Islet precursor cell (in vitro differentiated cells): ENCODE results near the gene PHIP.
"Not testable (repeated sequence)": the region's sequence is repeated elsewhere in the genome, so short reads cannot be mapped to it uniquely, and the experiment has no call there.

ENCODE experiments used
- DNase-seq: peaks from one replicate; pipeline ENCODE4 v3.0.0-alpha.2; 2018

Gene PHIP

GRCh38 chr6:79078075-79078969 lies at the start of gene PHIP:
Gene PHIP (minus strand): TSS chr6:79078254. CDS start chr6:79078068, 186 bp downstream.
- DNase-seq: peak; percentile 95

DNA sequence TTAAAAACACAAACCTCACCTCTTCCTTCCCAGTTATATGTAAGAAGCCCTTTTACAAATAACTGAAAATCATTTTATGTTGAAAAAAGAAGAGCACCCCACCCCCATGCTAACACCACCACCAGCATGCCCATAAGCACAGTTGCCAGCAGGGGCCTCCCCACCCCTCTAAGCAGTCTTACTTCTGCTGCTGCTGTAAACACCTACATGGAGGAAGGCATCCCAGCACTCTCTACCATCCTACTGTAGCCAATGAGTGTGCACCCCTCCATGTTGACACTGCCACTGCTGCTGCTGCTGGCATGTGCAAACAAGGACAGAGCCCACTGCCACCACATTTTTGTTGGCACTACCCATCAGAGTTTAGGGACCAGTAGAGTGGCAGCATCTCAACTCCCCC lies 49.6 kb upstream of the PHIP start:
- no peak for DNase-seq

DNA sequence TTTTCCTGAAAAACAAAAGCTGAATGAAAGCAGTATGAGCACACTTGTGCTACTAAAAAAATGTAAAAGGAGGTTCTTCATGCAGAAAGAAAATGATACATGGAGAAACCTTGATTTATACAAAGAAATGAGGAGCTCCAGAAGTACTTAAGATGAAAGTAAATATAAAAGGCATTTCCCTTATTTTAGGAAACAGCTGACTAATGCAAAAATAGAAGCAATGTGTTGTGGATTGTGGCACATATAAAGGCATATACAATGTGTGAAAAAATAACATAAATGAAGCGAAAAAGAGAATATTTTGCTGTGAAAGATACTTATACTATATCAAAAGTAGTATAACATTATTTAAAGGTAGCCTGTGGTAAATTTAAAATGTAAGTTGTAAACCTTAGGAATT lies 41.2 kb upstream of the PHIP start:
- no peak for DNase-seq

GRCh38 chr6:79117752-79118151 lies 39.7 kb upstream of the PHIP start:
- DNase-seq: no peak

- DNase-seq: no peak
Measured at GRCh38 chr6:79115553-79116182, 37.6 kb upstream of the PHIP start.

GRCh38 chr6:79111549-79111948 lies 33.5 kb upstream of the PHIP start:
- DNase-seq: no peak

DNA sequence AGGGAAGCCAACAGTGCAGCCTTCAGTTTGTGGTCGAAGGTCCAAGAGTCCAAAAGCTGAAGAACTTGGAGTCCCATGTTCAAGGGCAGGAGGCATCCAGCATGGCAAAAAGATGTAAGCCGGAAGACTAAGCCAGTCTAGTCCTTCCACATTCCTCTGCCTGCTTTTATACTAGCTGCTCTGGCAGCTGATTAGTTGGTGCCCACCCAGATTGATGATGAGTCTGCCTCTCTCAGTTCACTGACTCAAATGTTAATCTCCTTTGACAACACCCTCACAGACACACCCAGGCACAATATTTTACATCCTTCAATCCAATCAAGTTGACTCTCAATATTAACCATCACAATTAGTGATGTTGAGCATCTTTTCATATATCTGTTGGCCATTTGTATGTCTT lies 23.1 kb upstream of the PHIP start:
- no peak for DNase-seq

GRCh38 chr6:79100304-79100703 lies 22.2 kb upstream of the PHIP start:
- no peak for DNase-seq

DNA sequence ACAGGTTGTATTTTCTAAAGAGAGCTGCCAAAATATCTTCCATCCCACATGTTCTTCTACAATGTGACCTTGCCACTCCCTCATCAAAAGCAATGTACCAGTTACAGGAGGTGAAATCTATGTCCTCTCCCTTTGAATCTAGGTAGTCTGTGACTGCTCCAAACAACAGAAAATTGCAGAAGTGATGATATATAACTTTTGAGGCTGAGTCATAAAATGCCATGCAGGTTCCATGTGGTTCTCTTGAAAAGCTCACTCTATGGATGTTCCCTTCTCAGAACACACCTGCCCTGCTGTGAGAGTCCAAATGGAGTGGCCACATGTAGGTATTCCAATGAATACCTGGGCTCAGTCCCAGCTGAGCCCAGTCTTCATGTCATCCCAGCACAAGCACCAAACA lies 16.9 kb upstream of the PHIP start:
- DNase-seq: no peak

- DNase-seq: not testable (repeated sequence)
Measured at GRCh38 chr6:79091801-79092200, 13.7 kb upstream of the PHIP start.

DNA sequence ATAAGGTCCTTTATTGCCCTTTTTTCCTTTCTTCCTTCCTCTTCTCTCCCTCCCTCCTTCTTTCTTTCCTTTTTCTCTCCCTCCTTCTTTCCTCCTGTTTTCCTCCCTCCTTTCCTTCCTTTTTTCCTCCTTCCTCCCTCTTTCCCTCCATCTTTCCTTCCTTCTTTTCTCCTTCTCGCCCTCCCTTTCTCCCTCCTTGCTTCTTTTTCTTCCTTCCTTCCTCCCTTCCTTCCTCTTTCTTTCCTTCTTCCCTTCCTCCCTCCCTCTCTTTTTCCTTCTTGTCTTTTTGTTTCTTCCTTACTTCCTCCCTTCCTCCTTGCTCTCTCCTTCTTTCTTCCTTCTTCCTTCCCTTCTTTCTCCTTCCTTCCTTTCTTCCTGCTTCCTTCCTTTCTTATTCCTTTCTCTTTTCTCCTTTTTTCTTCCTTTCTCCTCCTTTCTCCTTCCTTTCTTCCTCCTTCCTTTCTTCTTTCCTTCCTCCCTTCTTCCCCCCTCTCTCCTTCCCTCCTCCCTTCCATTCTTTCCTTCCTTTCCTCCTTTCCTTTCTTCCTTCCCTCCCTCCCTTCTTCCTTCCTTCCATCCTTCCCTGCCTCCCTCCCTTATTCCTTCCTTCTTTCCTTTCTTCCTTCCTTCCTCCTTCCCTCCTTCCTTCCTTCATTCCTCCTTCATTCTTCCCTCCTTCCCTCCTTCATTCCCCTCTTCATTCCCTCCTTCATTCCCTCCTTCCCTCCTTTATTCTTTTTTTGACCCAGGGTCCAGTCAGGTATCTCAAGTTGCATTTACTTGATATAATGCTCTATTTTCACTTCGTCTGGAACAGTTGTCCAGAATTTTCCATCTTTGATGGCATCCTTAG lies 11.7 kb upstream of the PHIP start:
- no peak for DNase-seq

- no peak for DNase-seq
Measured at GRCh38 chr6:79084693-79085092, 6.6 kb upstream of the PHIP start.

- no peak for DNase-seq
Measured at GRCh38 chr6:79082304-79082703, 4.2 kb upstream of the PHIP start.

DNA sequence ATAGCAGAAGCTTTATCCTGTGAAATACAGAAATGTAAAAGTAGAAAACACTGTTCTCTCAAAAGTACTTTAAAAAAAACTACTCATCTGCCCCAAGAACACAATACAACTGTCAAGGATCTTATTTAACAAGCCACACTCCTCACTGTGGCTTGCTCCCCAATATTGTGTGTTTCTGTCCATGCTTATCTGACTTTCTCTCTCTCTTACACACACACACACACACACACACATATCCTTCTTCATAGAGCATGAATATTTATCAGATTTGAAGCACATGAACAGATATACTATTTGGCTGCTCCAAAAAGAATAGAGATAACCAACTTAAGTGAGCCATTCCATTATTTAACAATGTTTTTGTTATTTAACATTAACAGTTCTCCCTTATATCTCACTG lies 3.6 kb upstream of the PHIP start:
- no peak for DNase-seq

- DNase-seq: no peak
Measured at GRCh38 chr6:79079561-79080041, 1.5 kb upstream of the PHIP start.

DNA sequence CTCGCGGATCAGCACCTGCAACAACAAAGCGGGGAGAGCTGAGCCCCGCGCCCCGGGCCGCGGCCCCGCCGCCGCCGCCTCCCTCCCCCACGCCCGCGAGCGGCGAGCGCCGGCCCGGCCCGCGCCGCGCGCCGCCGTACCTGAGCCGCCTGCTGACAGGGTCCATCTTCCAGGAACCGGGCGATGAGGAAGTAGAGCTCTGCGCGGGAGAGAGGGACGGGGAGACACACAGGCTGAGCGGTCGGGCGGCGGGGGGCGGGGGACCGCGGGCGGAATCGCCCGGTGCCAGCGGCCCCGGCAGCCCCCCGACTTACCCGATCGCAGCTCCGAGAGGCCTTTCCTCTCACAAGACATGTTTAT lies 359 bp downstream of the PHIP start:
- no peak for DNase-seq

GRCh38 chr6:79076782-79077641 lies 1.0 kb downstream of the PHIP start:
- DNase-seq: peak; percentile 96

DNA sequence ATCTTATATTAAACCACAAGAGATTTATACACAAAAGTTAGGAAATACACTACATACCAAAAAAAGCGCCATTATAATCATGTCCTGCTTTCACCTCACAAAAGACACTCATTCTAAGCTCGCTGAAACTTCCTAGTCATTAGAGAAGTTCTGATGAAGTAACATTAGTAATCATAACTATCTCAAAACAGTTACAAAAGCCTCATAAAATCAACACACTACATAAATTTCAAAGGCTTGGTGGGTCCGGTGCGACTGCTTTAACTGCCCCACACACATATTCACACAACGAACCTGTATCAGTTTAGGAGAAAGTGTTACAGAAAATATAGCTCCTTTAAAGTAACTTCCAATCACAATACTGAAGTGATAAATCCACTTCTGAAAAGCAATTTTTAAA lies 1.9 kb downstream of the PHIP start:
- no peak for DNase-seq

GRCh38 chr6:79073888-79074287 lies 4.2 kb downstream of the PHIP start:
- no peak for DNase-seq

GRCh38 chr6:79072640-79073181 lies 5.3 kb downstream of the PHIP start:
- no peak for DNase-seq

DNA sequence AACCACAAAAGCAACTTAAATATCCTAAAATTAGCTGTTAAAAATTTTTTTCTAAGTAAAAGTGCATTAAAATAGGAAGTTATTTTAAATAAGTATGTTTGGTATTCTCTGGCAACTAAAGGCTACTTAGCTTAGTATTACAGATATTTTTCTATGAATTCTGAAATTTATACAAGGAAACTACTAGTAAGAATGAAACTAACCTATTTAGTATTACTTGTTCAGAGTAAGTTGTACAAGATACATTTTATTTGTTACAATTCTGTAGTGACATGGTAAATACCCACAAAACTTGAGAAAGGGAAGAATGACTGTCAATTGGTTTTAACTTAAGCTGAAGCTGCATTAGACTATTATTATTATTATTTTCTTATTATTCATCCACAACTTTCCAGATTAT lies 6.5 kb downstream of the PHIP start:
- no peak for DNase-seq

DNA sequence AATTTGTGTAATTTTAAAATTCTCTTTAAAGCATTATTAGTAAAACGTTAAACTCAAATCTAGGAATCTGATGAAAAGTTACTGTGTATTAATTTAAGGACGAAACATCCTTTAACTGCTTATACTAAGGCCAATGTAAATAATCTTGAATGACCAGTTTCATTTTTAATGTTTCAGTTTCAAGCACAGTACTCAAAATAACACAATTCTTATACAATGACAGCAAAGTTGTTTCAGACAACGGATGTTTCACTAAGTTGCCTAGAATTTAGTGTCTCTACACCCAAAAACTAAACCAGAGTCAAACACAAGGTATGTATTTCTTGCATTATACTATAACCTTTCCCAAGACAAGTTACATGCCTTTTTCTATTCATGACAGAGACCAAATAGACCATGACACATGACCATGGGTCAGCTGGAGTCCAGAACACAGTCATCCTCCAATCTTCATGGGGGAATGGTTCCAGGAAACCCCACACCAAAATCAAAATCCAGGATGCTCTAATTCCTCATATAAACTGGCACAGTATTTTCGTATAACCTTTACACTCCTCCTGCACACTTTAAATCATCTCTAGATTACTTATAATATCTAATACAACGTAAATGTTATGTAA lies 7.7 kb downstream of the PHIP start:
- no peak for DNase-seq
